ENCODE measurements around the gene IQCF5.
"Not testable (repeated sequence)": the region's sequence is repeated elsewhere in the genome, so short reads cannot be mapped to it uniquely, and the experiment has no call there.

The IQCF5 gene

GRCh38 chr3:51868896-51869295 is 6.5 kb downstream of the IQCF5 start:
- DNase-seq (ENCODE audit: low read depth in 2 of 2) = not testable (repeated sequence)

- no peak for DNase-seq (ENCODE audit: low read depth in 2 of 2)
Measured at GRCh38 chr3:51862886-51863285, 12.5 kb downstream of the IQCF5 start.

DNA sequence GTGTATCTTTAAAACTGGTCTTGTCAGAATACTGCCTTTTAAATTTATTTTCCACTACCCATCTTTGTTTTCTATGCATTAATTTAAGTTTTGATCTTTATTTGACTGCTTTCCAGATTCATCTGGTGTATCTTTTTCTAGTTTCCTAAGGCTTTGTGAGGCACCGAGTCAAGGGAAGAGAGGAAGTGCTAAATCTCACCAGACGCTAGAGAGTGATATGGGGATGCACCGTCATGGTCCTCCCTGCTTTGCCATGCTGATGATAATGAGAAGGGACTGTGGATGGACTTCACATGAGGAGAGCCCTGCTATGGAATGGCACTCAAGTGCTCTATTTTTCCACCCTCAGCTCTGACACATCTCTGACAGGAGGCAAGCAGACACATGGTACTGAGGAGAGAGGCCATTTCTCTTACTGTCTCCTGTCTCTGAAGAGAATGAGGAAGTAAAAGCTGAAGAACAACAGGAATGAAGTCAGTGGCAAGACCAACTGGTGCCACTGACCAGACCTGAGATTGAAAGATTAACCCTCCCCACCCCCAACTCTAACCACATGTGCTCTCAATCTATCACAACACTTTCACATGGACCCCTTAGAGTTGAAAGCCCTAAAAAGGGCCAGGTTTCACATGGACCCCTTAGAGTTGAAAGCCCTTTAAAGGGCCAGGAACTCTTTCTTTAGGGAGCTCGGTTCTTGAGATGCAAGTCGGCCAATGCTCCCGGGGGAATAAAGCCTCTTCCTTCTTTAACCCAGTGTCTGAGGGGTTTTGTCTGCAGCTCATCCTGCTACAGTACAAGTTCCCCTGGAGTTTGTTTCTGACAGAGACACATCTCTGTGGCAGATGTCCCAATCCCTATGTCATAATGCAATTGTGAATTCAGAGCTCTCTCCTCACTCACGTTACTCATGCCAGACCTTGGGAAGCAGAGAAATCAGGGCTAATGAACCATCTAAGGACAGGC is 14.4 kb downstream of the IQCF5 start, which contains the start of gene IQCF2:
TSS of gene IQCF2 (plus strand) at position 913 of the 963 bp plus-strand sequence. CDS start 52 bp downstream, outside the sequence.
- no peak for DNase-seq (ENCODE audit: low read depth in 2 of 2)

DNA sequence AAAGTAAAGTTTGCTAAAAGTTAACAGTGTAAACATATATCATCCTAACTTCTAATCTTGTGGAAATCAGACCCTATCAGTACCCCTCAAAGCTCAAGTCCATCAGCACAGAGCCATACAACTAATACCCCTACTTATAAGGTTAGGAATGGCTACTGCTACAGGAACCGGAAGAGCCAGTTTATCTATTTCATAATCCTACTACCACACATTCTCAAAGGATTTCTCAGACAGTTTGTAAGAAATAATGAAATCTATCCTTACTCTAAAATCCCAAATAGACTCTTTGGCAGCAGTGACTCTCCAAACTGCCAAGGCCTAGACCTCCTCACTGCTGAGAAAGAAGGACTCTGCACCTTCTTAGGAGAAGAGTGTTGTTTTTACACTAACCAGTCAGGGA is 20.0 kb downstream of the IQCF5 start:
- DNase-seq (ENCODE audit: low read depth in 2 of 2) = not testable (repeated sequence)

GRCh38 chr3:51845129-51845528 is 30.3 kb downstream of the IQCF5 start:
- DNase-seq (ENCODE audit: low read depth in 2 of 2) = no peak

DNA sequence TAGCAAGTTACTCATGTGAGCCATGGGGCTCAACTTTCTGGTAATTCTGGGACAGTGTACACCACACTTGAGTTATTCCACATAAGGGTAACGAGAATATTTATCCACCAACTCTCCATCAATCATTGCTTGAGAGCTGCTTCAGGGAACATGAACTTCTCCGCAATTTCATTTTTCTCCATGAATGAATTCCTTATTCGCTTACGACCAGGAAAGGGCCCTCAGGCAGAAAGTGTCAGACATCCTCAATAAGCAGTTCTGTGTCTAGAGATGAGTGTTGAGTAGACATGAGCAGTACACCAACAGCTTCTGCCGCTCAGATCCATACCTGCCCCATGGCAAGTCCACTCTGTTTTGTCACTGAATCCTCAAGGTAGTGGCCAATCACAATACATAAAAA is 38.8 kb downstream of the IQCF5 start:
- DNase-seq (ENCODE audit: low read depth in 2 of 2) = no peak

- no peak for DNase-seq (ENCODE audit: low read depth in 2 of 2)
Measured at GRCh38 chr3:51830836-51831385, 44.5 kb downstream of the IQCF5 start.

DNA sequence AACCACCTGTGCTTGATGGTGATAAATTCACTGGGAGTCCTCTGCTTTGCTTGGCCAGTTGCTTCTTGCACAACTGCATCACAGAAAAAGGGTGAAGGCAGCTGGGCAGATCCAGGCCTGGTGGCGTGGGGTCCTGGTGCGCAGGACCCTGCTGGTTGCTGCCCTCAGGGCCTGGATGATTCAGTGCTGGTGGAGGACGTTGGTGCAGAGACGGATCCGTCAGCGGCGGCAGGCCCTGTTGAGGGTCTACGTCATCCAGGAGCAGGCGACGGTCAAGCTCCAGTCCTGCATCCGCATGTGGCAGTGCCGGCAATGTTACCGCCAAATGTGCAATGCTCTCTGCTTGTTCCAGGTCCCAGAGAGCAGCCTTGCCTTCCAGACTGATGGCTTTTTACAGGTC is 45.1 kb downstream of the IQCF5 start:
- no peak for DNase-seq (ENCODE audit: low read depth in 2 of 2)

DNA sequence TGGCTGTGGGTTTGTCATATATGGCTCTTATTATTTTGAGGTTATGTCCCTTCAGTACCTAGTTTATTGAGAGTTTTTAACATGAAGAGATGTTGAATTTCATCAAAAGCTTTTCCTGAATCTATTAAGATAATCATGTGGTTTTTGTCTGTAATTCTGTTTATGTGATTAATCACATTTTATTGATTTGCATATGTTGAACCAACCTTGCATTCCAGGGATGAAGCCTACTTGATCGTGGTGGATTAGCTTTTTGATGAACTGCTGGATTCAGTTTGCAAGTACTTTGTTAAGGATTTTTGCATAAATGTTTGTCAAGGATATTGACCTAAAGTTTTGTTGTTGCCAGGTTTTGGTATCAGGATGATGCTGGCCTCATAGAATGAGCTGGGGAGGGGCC is 47.1 kb downstream of the IQCF5 start:
- DNase-seq (ENCODE audit: low read depth in 2 of 2) = no peak
